HEK293 (cell line): ENCODE measurements around the gene ZCCHC14.
A peak's percentile ranks its signal among the peaks of the same experiment; 100 is the strongest.

Experiments used
- CTCF ChIA-PET: fragments of 350-600 bp; formaldehyde crosslinking; extraction: SDS; loops from one replicate; lab custom pipeline; 2021; ENCODE audit warnings: antibody characterized with exemption; lab: Yijun Ruan, JAX
- POLR2A ChIA-PET: fragments of 300-600 bp; formaldehyde crosslinking; extraction: SDS; loops from one replicate; lab custom pipeline; 2020; ENCODE audit warnings: antibody characterized with exemption, inconsistent platforms; lab: Yijun Ruan, JAX
- H3K27ac ChIP-seq: fragments of 200-500 bp; sonication (Bioruptor generic); 2 replicates; pipeline ENCODE4 v1.5.1; 2014; ENCODE audit warnings: low read depth, low read length, control low read depth, inconsistent platforms; ENCODE audit errors: extremely low read depth
- H3K36me3 ChIP-seq, 2 experiments: fragments of 200-500 bp in 1 of 2; sonication (Bioruptor generic) in 1 of 2; 1 replicate in 1 of 2; 2 replicates in 1 of 2; pipeline ENCODE4 v1.5.1; 2014 to 2017; ENCODE audit warnings: inconsistent platforms in 2 of 2, low read length in 2 of 2; ENCODE audit not compliant: control insufficient read depth in 2 of 2, insufficient read depth in 1 of 2
- H3K4me1 ChIP-seq: fragments of 200-500 bp; sonication (Bioruptor generic); 2 replicates; pipeline ENCODE4 v1.5.1; 2014; ENCODE audit warnings: mild to moderate bottlenecking, low read length, inconsistent platforms; ENCODE audit not compliant: control insufficient read depth, insufficient read depth
- H3K4me3 ChIP-seq: 2 replicates; pipeline ENCODE4 v1.5.1; 2011; ENCODE audit warnings: low read depth, mild to moderate bottlenecking, control low read depth, low read length, moderate library complexity
- H3K9me3 ChIP-seq: fragments of 200-500 bp; sonication (Bioruptor generic); 2 replicates; pipeline ENCODE4 v1.5.1; 2014; ENCODE audit warnings: low read depth, low read length, inconsistent platforms; ENCODE audit not compliant: control insufficient read depth, insufficient read depth
- EGR2 ChIP-seq: fragments of 450-650 bp; formaldehyde crosslinking; IDR thresholded peaks from 2 replicates; pipeline ENCODE4 v1.5.1; 2016; ENCODE audit warnings: low read depth, missing biosample characterization, missing genetic modification characterization
- GLIS1 ChIP-seq: fragments of 450-650 bp; formaldehyde crosslinking; IDR thresholded peaks from 2 replicates; pipeline ENCODE4 v1.5.1; 2016; ENCODE audit warnings: missing biosample characterization, missing genetic modification characterization
- GLIS2 ChIP-seq: fragments of 450-650 bp; formaldehyde crosslinking; IDR thresholded peaks from 2 replicates; pipeline ENCODE4 v1.5.1; 2016; ENCODE audit warnings: missing biosample characterization, missing genetic modification characterization
- IKZF3 ChIP-seq: fragments of 450-650 bp; IDR thresholded peaks from 2 replicates; pipeline ENCODE4 v1.5.0; 2018; ENCODE audit warnings: missing biosample characterization, mild to moderate bottlenecking, missing genetic modification characterization, moderate library complexity
- KLF1 ChIP-seq: fragments of 450-650 bp; formaldehyde crosslinking; IDR thresholded peaks from 2 replicates; pipeline ENCODE4 v1.5.1; 2016; ENCODE audit warnings: missing biosample characterization, missing genetic modification characterization
- KLF16 ChIP-seq: fragments of 450-650 bp; formaldehyde crosslinking; IDR thresholded peaks from 2 replicates; pipeline ENCODE4 v1.5.1; 2017; ENCODE audit warnings: missing biosample characterization, missing genetic modification characterization
- KLF9 ChIP-seq: fragments of 450-650 bp; formaldehyde crosslinking; IDR thresholded peaks from 2 replicates; pipeline ENCODE4 v1.5.1; 2016; ENCODE audit warnings: missing biosample characterization, missing genetic modification characterization, low read depth
- OSR2 ChIP-seq: fragments of 450-650 bp; formaldehyde crosslinking; IDR thresholded peaks from 2 replicates; pipeline ENCODE4 v1.5.1; 2016; ENCODE audit warnings: missing biosample characterization, missing genetic modification characterization
- PRDM1 ChIP-seq: fragments of 450-650 bp; formaldehyde crosslinking; IDR thresholded peaks from 2 replicates; pipeline ENCODE4; 2016; ENCODE audit warnings: missing biosample characterization, missing genetic modification characterization
- SCRT1 ChIP-seq: fragments of 450-650 bp; formaldehyde crosslinking; IDR thresholded peaks from 2 replicates; pipeline ENCODE4 v1.5.1; 2016; ENCODE audit warnings: missing biosample characterization, missing genetic modification characterization, borderline replicate concordance
- SP2 ChIP-seq: fragments of 450-650 bp; formaldehyde crosslinking; IDR thresholded peaks from 2 replicates; pipeline ENCODE4 v1.5.1; 2016; ENCODE audit warnings: missing biosample characterization, missing genetic modification characterization
- SP3 ChIP-seq: fragments of 450-650 bp; formaldehyde crosslinking; IDR thresholded peaks from 2 replicates; pipeline ENCODE4 v1.5.1; 2016; ENCODE audit warnings: missing biosample characterization, missing genetic modification characterization
- SP7 ChIP-seq: fragments of 450-650 bp; formaldehyde crosslinking; IDR thresholded peaks from 2 replicates; pipeline ENCODE4 v1.5.1; 2016; ENCODE audit warnings: missing biosample characterization, missing genetic modification characterization
- ZBTB17 ChIP-seq: fragments of 450-650 bp; formaldehyde crosslinking; IDR thresholded peaks from 2 replicates; pipeline ENCODE4 v1.5.1; 2016; ENCODE audit warnings: missing biosample characterization, missing genetic modification characterization
- ZEB2 ChIP-seq: fragments of 450-650 bp; formaldehyde crosslinking; IDR thresholded peaks from 2 replicates; pipeline ENCODE4 v1.5.1; 2016; ENCODE audit warnings: missing biosample characterization, missing genetic modification characterization
- ZFHX2 ChIP-seq: fragments of 450-650 bp; formaldehyde crosslinking; conservative IDR thresholded peaks from 2 replicates; pipeline ENCODE4 v1.5.1; 2016; ENCODE audit warnings: missing biosample characterization, missing genetic modification characterization
- ZIC2 ChIP-seq: fragments of 450-650 bp; formaldehyde crosslinking; IDR thresholded peaks from 2 replicates; pipeline ENCODE4 v1.5.1; 2016; ENCODE audit warnings: missing biosample characterization, missing genetic modification characterization
- ZNF132 ChIP-seq: fragments of 450-650 bp; formaldehyde crosslinking; IDR thresholded peaks from 2 replicates; pipeline ENCODE4 v1.5.1; 2017; ENCODE audit warnings: missing biosample characterization, missing genetic modification characterization, borderline replicate concordance
- ZNF146 ChIP-seq: fragments of 450-650 bp; formaldehyde crosslinking; IDR thresholded peaks from 2 replicates; pipeline ENCODE4 v1.5.1; 2016; ENCODE audit warnings: missing biosample characterization, missing genetic modification characterization
- ZNF23 ChIP-seq: fragments of 450-650 bp; formaldehyde crosslinking; IDR thresholded peaks from 2 replicates; pipeline ENCODE4 v1.5.1; 2016; ENCODE audit warnings: missing biosample characterization, missing genetic modification characterization, borderline replicate concordance
- ZNF350 ChIP-seq: fragments of 450-650 bp; formaldehyde crosslinking; IDR thresholded peaks from 2 replicates; pipeline ENCODE4 v1.5.0; 2017; ENCODE audit warnings: missing biosample characterization, mild to moderate bottlenecking, missing genetic modification characterization
- ZNF366 ChIP-seq: fragments of 450-650 bp; formaldehyde crosslinking; conservative IDR thresholded peaks from 2 replicates; pipeline ENCODE4 v1.5.1; 2016; ENCODE audit warnings: missing biosample characterization, missing genetic modification characterization
- ZNF600 ChIP-seq: fragments of 450-650 bp; formaldehyde crosslinking; IDR thresholded peaks from 2 replicates; pipeline ENCODE4 v1.5.1; 2016; ENCODE audit warnings: missing biosample characterization, missing genetic modification characterization
- ZNF660 ChIP-seq: fragments of 450-650 bp; IDR thresholded peaks from 2 replicates; pipeline ENCODE4 v1.5.1; 2018; ENCODE audit warnings: missing biosample characterization, mild to moderate bottlenecking, missing genetic modification characterization
- ZNF76 ChIP-seq: fragments of 450-650 bp; formaldehyde crosslinking; IDR thresholded peaks from 2 replicates; pipeline ENCODE4; 2016; ENCODE audit warnings: low read depth, missing biosample characterization, missing genetic modification characterization, borderline replicate concordance
- ZNF768 ChIP-seq: fragments of 450-650 bp; formaldehyde crosslinking; IDR thresholded peaks from 2 replicates; pipeline ENCODE4 v1.5.1; 2018; ENCODE audit warnings: missing biosample characterization, mild to moderate bottlenecking, missing genetic modification characterization
- TF ChIP-seq, protein P1 (sequence below): IDR thresholded peaks from 2 replicates; pipeline ENCODE4 v1.6.1; 2011; ENCODE audit warnings: mild to moderate bottlenecking, low read depth, low read length, borderline replicate concordance
- TF ChIP-seq, protein P2 (sequence below): fragments of 450-650 bp; formaldehyde crosslinking; IDR thresholded peaks from 2 replicates; pipeline ENCODE4 v1.5.1; 2016; ENCODE audit warnings: missing biosample characterization, missing genetic modification characterization
- TF ChIP-seq, protein P3 (sequence below): fragments of 450-650 bp; formaldehyde crosslinking; IDR thresholded peaks from 2 replicates; pipeline ENCODE4 v1.5.1; 2016; ENCODE audit warnings: missing biosample characterization, missing genetic modification characterization
- TF ChIP-seq, protein P4 (sequence below): fragments of 450-650 bp; formaldehyde crosslinking; IDR thresholded peaks from 2 replicates; pipeline ENCODE4 v1.5.1; 2016; ENCODE audit warnings: missing biosample characterization, missing genetic modification characterization

Gene ZCCHC14

DNA sequence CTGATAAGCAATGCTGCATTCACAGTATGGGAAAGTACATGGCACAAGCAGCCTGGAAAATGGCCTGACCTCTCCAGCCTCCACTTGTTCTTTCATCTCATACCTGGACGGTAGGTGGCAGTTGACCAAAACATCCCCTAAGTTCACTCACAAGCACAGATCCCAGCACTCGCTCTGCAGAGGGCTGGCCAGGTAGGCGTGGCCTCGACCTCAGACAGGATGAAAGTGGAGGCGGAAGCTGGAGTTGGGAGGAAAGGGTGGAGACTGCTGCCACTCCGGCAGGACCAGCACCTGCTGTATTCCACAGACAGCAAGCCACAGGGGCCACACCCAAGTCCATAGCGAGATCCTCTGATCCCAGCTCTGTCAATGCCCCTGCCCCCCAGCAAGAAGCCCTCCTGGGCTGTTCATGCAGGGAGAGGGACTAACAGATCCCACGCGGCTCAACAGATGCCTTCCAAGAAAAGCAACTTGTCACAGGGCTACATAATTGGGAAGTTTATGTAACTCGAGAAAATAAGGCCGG is 31.3 kb downstream of the ZCCHC14 start:
- ChIA-PET CTCF (interaction anchor here (0.6 to 2.9 kb wide), 19 partner anchors 9 to 346 kb away, joined by 3 to 14 read pairs (median 4); no protein-coding TSS in a partner anchor), POLR2A (interaction anchor here (0.6 to 0.7 kb wide), 2 partner anchors 28 to 29 kb away, joined by 3 read pairs; no protein-coding TSS in a partner anchor)
- Histone ChIP-seq H3K27ac (no peak overlapping the region), H3K4me1 (peaks cover 29% of the 10 kb centered on the region), H3K9me3 (no peaks in the 10 kb centered on the region), H3K36me3 (peaks cover 3 to 28% of the 10 kb centered on the region in 2 experiments; a peak in 2 of 3 replicates), H3K4me3 (peak overlapping the region; percentile 16; the same call in 1 of the 2 replicates)
- TF ChIP-seq EGR2 (no peak; the same call in 1 of the 2 replicates), ZNF660 (tag by site-specific recombination) (0 out of 2 replicates have a peak, but pooled peaks have one; percentile 44), SCRT1 (tag by site-specific recombination) (peak; percentile 67; the same call in 1 of the 2 replicates), SP7 (tag by site-specific recombination) (0 out of 2 replicates have a peak, but pooled peaks have one; percentile 16), OSR2 (tag by site-specific recombination) (peak; percentile 49; the same call in 1 of the 2 replicates), ZNF132 (tag by site-specific recombination) (no peak), SP2 (peak; percentile 52), ZEB2 (tag by site-specific recombination) (peak; percentile 60; the same call in 1 of the 2 replicates), ZNF366 (tag by site-specific recombination) (peak; percentile 50), GLIS1 (tag by site-specific recombination) (peak; percentile 97), ZNF23 (tag by site-specific recombination) (no peak), ZBTB17 (peak; percentile 78), ZIC2 (tag by site-specific recombination) (peak; percentile 76), ZNF768 (tag by site-specific recombination) (no peak), KLF1 (tag by site-specific recombination) (peak; percentile 74), ZNF146 (tag by site-specific recombination) (no peak), SP3 (tag by site-specific recombination) (peak; percentile 48; the same call in 1 of the 2 replicates), GLIS2 (tag by site-specific recombination) (0 out of 2 replicates have a peak, but pooled peaks have one; percentile 54), ZNF600 (tag by site-specific recombination) (peak; percentile 86), IKZF3 (tag by site-specific recombination) (peak; percentile 68), ZNF350 (tag by site-specific recombination) (no peak), KLF16 (tag by site-specific recombination) (peak; percentile 59; the same call in 1 of the 2 replicates), PRDM1 (tag by site-specific recombination) (peak; percentile 30; the same call in 1 of the 2 replicates), ZFHX2 (tag by site-specific recombination) (peak; percentile 39; the same call in 1 of the 2 replicates), ZNF76 (tag by site-specific recombination) (0 out of 2 replicates have a peak, but pooled peaks have one; percentile 11), KLF9 (tag by site-specific recombination) (peak; percentile 88)
- TF ChIP-seq, protein P1, sequence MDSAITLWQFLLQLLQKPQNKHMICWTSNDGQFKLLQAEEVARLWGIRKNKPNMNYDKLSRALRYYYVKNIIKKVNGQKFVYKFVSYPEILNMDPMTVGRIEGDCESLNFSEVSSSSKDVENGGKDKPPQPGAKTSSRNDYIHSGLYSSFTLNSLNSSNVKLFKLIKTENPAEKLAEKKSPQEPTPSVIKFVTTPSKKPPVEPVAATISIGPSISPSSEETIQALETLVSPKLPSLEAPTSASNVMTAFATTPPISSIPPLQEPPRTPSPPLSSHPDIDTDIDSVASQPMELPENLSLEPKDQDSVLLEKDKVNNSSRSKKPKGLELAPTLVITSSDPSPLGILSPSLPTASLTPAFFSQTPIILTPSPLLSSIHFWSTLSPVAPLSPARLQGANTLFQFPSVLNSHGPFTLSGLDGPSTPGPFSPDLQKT = no peak
- TF ChIP-seq, protein P2, sequence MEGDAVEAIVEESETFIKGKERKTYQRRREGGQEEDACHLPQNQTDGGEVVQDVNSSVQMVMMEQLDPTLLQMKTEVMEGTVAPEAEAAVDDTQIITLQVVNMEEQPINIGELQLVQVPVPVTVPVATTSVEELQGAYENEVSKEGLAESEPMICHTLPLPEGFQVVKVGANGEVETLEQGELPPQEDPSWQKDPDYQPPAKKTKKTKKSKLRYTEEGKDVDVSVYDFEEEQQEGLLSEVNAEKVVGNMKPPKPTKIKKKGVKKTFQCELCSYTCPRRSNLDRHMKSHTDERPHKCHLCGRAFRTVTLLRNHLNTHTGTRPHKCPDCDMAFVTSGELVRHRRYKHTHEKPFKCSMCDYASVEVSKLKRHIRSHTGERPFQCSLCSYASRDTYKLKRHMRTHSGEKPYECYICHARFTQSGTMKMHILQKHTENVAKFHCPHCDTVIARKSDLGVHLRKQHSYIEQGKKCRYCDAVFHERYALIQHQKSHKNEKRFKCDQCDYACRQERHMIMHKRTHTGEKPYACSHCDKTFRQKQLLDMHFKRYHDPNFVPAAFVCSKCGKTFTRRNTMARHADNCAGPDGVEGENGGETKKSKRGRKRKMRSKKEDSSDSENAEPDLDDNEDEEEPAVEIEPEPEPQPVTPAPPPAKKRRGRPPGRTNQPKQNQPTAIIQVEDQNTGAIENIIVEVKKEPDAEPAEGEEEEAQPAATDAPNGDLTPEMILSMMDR (tag by site-specific recombination) = 0 out of 2 replicates have a peak, but pooled peaks have one; percentile 48
- TF ChIP-seq, protein P3, sequence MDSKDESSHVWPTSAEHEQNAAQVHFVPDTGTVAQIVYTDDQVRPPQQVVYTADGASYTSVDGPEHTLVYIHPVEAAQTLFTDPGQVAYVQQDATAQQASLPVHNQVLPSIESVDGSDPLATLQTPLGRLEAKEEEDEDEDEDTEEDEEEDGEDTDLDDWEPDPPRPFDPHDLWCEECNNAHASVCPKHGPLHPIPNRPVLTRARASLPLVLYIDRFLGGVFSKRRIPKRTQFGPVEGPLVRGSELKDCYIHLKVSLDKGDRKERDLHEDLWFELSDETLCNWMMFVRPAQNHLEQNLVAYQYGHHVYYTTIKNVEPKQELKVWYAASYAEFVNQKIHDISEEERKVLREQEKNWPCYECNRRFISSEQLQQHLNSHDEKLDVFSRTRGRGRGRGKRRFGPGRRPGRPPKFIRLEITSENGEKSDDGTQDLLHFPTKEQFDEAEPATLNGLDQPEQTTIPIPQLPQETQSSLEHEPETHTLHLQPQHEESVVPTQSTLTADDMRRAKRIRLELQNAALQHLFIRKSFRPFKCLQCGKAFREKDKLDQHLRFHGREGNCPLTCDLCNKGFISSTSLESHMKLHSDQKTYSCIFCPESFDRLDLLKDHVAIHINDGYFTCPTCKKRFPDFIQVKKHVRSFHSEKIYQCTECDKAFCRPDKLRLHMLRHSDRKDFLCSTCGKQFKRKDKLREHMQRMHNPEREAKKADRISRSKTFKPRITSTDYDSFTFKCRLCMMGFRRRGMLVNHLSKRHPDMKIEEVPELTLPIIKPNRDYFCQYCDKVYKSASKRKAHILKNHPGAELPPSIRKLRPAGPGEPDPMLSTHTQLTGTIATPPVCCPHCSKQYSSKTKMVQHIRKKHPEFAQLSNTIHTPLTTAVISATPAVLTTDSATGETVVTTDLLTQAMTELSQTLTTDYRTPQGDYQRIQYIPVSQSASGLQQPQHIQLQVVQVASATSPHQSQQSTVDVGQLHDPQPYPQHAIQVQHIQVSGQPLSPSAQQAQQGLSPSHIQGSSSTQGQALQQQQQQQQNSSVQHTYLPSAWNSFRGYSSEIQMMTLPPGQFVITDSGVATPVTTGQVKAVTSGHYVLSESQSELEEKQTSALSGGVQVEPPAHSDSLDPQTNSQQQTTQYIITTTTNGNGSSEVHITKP = peak; percentile 55
- TF ChIP-seq, protein P4, sequence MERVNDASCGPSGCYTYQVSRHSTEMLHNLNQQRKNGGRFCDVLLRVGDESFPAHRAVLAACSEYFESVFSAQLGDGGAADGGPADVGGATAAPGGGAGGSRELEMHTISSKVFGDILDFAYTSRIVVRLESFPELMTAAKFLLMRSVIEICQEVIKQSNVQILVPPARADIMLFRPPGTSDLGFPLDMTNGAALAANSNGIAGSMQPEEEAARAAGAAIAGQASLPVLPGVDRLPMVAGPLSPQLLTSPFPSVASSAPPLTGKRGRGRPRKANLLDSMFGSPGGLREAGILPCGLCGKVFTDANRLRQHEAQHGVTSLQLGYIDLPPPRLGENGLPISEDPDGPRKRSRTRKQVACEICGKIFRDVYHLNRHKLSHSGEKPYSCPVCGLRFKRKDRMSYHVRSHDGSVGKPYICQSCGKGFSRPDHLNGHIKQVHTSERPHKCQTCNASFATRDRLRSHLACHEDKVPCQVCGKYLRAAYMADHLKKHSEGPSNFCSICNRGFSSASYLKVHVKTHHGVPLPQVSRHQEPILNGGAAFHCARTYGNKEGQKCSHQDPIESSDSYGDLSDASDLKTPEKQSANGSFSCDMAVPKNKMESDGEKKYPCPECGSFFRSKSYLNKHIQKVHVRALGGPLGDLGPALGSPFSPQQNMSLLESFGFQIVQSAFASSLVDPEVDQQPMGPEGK = peak; percentile 33; the same call in 1 of the 2 replicates
